Stimulated activated CD8-positive, alpha-beta memory T cell treated with anti-CD3 and anti-CD28 coated beads, Interleukin-12 subunit alpha, Interleukin-12 subunit beta, amount 100 ng/mL, for 4 hours (primary cell): Measurements from ENCODE around the gene TMEM120B.

Experiments used
- DNase-seq: peaks from one replicate; pipeline ENCODE4 v3.0.0-alpha.2; 2020; ENCODE audit warnings: low read depth

Gene TMEM120B

GRCh38 chr12:121804417-121805111 is 92.0 kb downstream of the TMEM120B start:
- peak; percentile 57 for DNase-seq

- no peak for DNase-seq
Measured at GRCh38 chr12:121805171-121806008, 92.8 kb downstream of the TMEM120B start.

- no peak for DNase-seq
Measured at GRCh38 chr12:121806009-121806545, 93.5 kb downstream of the TMEM120B start.

- DNase-seq, result no peak
Measured at GRCh38 chr12:121806546-121807423, 94.2 kb downstream of the TMEM120B start.

GRCh38 chr12:121807642-121808347 is 95.2 kb downstream of the TMEM120B start:
- no peak for DNase-seq

GRCh38 chr12:121808623-121809022 is 96.1 kb downstream of the TMEM120B start:
- no peak for DNase-seq

- DNase-seq, result no peak
Measured at GRCh38 chr12:121809712-121810116, 97.2 kb downstream of the TMEM120B start.

GRCh38 chr12:121810234-121810817 is 97.8 kb downstream of the TMEM120B start:
- no peak for DNase-seq

GRCh38 chr12:121810833-121811433 is 98.4 kb downstream of the TMEM120B start:
- DNase-seq, result no peak

- peak; percentile 63 for DNase-seq
Measured at GRCh38 chr12:121811434-121812319, 99.1 kb downstream of the TMEM120B start.

GRCh38 chr12:121812320-121812871 is 99.8 kb downstream of the TMEM120B start:
- no peak for DNase-seq

- DNase-seq, result no peak
Measured at GRCh38 chr12:121812921-121813896, 100.7 kb downstream of the TMEM120B start.

GRCh38 chr12:121813951-121814350 is 101.4 kb downstream of the TMEM120B start:
- no peak for DNase-seq

GRCh38 chr12:121814429-121815119 is 102.0 kb downstream of the TMEM120B start:
- no peak for DNase-seq

GRCh38 chr12:121815263-121815662 is 102.7 kb downstream of the TMEM120B start:
- DNase-seq, result no peak

GRCh38 chr12:121816925-121817647 is 104.5 kb downstream of the TMEM120B start:
- no peak for DNase-seq

- DNase-seq, result no peak
Measured at GRCh38 chr12:121817648-121818043, 105.1 kb downstream of the TMEM120B start.
